Right lobe of liver (tissue), 6 donors: ENCODE data around the gene PHF20. TPM values are rescaled to one million over a fixed set of nuclear protein-coding genes. Genes with fewer than 3 reads are reported as not detected.

Experiments used
- ATAC-seq, 4 donors: fragments of 200-7000 bp; cut with Tn5 transposase; one replicate each; pipeline ENCODE4 v1.9.1; 2020; ENCODE audit warnings: mild to moderate bottlenecking in 4 of 4, moderate library complexity in 4 of 4
- DNase-seq, 3 donors: peaks; one replicate each; pipeline ENCODE4 v3.0.0-alpha.2; 2020
- H3K27ac ChIP-seq, 3 donors: fragments of 200-600 bp; one replicate each; pipeline ENCODE4 v1.8.0; 2022
- H3K27me3 ChIP-seq, 2 donors: fragments of 200-600 bp; one replicate each; pipeline ENCODE4 v1.8.0; 2022
- H3K36me3 ChIP-seq, 4 donors: fragments of 200-600 bp; sonication (generic) in 1 of 4; one replicate each; pipeline versions ENCODE4 v1.5.1 to v1.8.0; 2017 to 2022; ENCODE audit warnings: control low read depth in 1 of 4
- H3K4me1 ChIP-seq, 4 donors: fragments of 200-600 bp; sonication (generic) in 1 of 4; one replicate each; pipeline versions ENCODE4 v1.5.1 to v1.8.0; 2017 to 2022; ENCODE audit warnings: control low read depth in 1 of 4
- H3K4me3 ChIP-seq, 3 donors: fragments of 200-600 bp; one replicate each; pipeline ENCODE4 v1.8.0; 2022
- H3K9me3 ChIP-seq, 4 donors: fragments of 200-600 bp; sonication (generic) in 1 of 4; one replicate each; pipeline versions ENCODE4 v1.5.1 to v1.8.0; 2017 to 2022; ENCODE audit warnings: control low read depth in 1 of 4
- POLR2A ChIP-seq: fragments of 450-650 bp; IDR thresholded peaks from one replicate; pipeline ENCODE4 v1.6.1; 2017; ENCODE audit warnings: antibody characterized with exemption, mild to moderate bottlenecking
- WGBS: methylation state at CpG from one replicate; pipeline ENCODE4 v1.1.6; 2018; ENCODE audit warnings: low coverage, low lambda C conversion rate; ENCODE audit not compliant: insufficient coverage; ENCODE audit errors: missing lambda C conversion rate; 5-methylcytosine and 5-hydroxymethylcytosine counted together
- intact Hi-C, 2 donors: fragments of 100-400 bp; cut with DNase I; formaldehyde crosslinking; loops; one replicate each; pipeline versions ENCODE4 v1.11.2 to v1.14.1; 2022
- total RNA-seq, 6 experiments: library from RNA; depleted of rRNA in 2 of 6; stranded (reverse); fragments of >200 nt in 2 of 6; fragmentation: NEBNext Ultra II Directional in 3 of 6; extraction: Animal tissue kit (Norgen Biotek cat#: 25700) in 3 of 6; gene quantifications; one replicate each; pipeline versions ENCODE4 v1.1.0 to v1.2.4, GENCODE V29; 2016 to 2023
- TF ChIP-seq, protein P1 (sequence below), 4 donors: fragments of 200-600 bp in 3 of 4; fragments of 450-650 bp in 1 of 4; IDR thresholded peaks; one replicate each; pipeline versions ENCODE4 v1.5.1 to v1.8.0; 2016 to 2022; ENCODE audit warnings: antibody characterized with exemption in 4 of 4, mild to moderate bottlenecking in 2 of 4
- donor health status: DM: no; HTN: yes; CAD: no.
- donor health status: DM: no; HTN: no; CAD: no.
- donor health status: DM: no; HTN: no; CAD: no.
- donor health status: DM: no; HTN: yes; CAD: no.
- donor health status: DM: no; HTN: yes; CAD: no.

Gene PHF20
- total RNA-seq, 6 experiments from 2014 or later = 9.3 to 16.7 (median 14.5) TPM

DNA sequence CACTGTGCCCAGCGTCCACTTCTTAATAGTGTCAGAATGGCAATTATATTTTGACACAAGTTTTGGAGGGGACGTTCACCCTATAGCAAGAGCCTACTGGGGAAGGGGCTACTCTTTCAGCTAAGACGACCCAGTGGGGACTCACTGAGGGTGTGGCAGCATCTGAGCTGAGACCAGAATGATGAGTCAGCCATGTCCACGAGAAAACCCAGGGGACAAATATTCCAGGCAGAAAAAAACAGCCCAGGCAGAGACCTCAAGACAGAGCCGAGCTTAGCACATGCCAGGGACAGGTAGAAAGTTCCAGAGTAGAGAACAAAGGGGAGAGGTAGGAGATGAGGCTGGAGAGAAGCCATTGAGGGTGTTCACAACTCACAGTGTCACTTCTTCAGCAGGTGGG is 207.7 kb downstream of the PHF20 start:
- TF ChIP-seq, protein P1, sequence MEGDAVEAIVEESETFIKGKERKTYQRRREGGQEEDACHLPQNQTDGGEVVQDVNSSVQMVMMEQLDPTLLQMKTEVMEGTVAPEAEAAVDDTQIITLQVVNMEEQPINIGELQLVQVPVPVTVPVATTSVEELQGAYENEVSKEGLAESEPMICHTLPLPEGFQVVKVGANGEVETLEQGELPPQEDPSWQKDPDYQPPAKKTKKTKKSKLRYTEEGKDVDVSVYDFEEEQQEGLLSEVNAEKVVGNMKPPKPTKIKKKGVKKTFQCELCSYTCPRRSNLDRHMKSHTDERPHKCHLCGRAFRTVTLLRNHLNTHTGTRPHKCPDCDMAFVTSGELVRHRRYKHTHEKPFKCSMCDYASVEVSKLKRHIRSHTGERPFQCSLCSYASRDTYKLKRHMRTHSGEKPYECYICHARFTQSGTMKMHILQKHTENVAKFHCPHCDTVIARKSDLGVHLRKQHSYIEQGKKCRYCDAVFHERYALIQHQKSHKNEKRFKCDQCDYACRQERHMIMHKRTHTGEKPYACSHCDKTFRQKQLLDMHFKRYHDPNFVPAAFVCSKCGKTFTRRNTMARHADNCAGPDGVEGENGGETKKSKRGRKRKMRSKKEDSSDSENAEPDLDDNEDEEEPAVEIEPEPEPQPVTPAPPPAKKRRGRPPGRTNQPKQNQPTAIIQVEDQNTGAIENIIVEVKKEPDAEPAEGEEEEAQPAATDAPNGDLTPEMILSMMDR (IDR thresholded peaks at IDR 0.05) = no peak
- TF ChIP-seq POLR2A = no peak
- WGBS = 45% methylated on average over 4 of the region's 5 CpGs
- H3K27ac ChIP-seq = no peak overlapping the region
- DNase-seq = no peak
- H3K27me3 ChIP-seq = no peaks in the 10 kb centered on the region
- no peaks in the 10 kb centered on the region for H3K36me3 ChIP-seq
- intact Hi-C loops = no loop called here
- H3K4me1 ChIP-seq = no peaks in the 10 kb centered on the region
- ATAC-seq = no peak
- no peaks in the 10 kb centered on the region for H3K9me3 ChIP-seq
- no peak overlapping the region for H3K4me3 ChIP-seq

DNA sequence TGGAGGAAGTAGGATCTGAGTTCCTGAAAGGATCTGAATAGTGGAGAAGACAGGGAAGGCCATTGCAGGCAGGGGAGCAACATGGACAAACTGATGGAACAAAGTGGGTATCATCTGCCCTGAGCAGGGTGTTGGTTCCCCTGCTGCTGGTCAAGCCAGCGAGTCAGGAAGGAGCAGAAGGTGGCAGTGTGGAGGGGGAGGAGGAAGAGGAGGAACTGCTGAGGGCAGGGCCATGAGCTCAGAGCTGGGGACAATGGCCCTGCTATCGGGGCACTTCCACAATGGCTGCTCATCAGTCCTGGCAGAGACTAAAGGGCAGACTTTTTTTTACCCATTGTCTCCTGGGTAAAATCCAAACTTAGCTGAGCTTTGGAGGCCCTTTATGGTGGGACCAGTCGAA is 210.2 kb downstream of the PHF20 start:
- no peaks in the 10 kb centered on the region for H3K9me3 ChIP-seq
- no peak overlapping the region for H3K27ac ChIP-seq
- no peaks in the 10 kb centered on the region for H3K27me3 ChIP-seq
- ATAC-seq = no peak
- TF ChIP-seq, protein P1 (IDR thresholded peaks at IDR 0.05) = no peak
- no peak for TF ChIP-seq POLR2A
- H3K36me3 ChIP-seq = no peaks in the 10 kb centered on the region
- intact Hi-C loops = no loop called here
- 20% methylated on average over 1 of the region's 3 CpGs for WGBS
- no peak overlapping the region for H3K4me3 ChIP-seq
- DNase-seq = no peak
- H3K4me1 ChIP-seq = no peaks in the 10 kb centered on the region

DNA sequence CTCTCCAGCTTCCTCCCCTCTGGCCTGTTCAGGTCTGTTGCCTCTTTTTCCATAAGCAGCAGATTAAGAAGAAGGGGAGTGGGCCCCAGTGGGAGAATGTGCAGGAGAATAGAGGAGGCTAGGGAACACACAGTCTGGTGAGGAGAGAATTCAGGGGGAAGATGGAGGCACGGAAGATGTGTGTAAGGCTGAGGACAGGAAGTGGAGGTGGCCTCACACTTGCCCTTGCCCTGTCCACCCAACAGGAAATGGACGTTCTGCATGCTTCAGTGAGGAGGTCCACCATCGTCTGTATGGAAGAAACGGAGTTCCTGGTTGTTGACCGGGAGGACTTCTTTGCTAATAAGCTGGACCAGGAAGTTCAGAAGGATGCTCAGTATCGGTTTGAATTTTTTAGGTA is 212.6 kb downstream of the PHF20 start:
- Histone ChIP-seq H3K36me3 (no peaks in the 10 kb centered on the region), H3K9me3 (no peaks in the 10 kb centered on the region), H3K27me3 (no peaks in the 10 kb centered on the region), H3K27ac (no peak overlapping the region), H3K4me1 (no peaks in the 10 kb centered on the region), H3K4me3 (no peak overlapping the region)
- DNase-seq = no peak
- intact Hi-C loops = no loop called here
- WGBS = 76% methylated on average over 2 of the region's 6 CpGs
- TF ChIP-seq POLR2A = no peak
- TF ChIP-seq, protein P1 (IDR thresholded peaks at IDR 0.05) = no peak
- no peak for ATAC-seq

DNA sequence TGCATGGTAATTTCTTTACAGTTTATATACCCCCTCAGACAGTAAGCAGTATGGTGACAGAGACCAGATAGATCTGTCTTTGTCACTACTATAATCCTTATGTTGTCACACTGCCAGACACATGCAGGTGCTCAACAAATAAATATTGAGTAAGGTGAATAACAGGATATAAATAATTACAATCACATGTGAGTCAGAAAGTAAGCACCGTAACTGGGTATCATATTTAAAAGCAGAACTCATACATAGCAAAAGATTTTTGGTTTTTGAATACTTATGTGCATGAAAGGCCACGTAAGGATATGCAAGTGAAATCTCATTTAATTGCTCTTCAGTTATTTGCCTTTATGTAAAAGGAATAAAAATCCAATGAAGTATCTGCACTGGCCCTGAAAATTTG is 214.0 kb downstream of the PHF20 start:
- 81% methylated on average over 2 of the region's 2 CpGs for WGBS
- TF ChIP-seq, protein P1 (IDR thresholded peaks at IDR 0.05) = no peak
- TF ChIP-seq POLR2A = no peak
- no peak for DNase-seq

DNA sequence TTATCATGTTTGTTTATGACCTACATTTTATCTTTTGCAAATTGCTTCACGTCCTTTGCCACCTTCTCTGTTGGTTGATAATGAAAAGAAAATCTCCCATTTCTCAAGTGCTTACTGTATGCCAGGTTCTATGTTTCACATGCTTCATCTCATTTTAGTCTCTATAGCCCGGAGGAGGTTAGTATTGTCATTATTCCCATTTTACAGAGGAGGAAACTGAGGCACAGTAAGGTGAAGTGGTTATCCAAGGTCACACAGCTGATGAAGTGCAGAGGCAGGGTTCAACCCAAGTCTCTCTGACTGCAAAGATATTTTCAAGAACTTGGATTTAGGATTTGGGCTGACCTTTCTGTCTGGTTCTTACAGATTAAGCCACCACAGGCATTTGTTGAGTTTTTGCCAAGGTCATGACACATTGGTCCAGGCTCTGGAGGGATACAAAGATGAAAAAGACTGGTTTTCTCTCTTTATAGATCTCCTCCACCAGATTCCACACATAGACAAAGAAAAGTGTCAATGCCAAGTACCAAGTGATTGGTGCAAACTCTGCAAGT is 217.2 kb downstream of the PHF20 start:
- no peak overlapping the region for H3K27ac ChIP-seq
- no peaks in the 10 kb centered on the region for H3K4me1 ChIP-seq
- H3K4me3 ChIP-seq = no peak overlapping the region
- WGBS = 63% methylated on average over 2 of the region's 2 CpGs
- H3K27me3 ChIP-seq = no peaks in the 10 kb centered on the region
- no peaks in the 10 kb centered on the region for H3K36me3 ChIP-seq
- no peaks in the 10 kb centered on the region for H3K9me3 ChIP-seq
- ATAC-seq = no peak
- DNase-seq = no peak
- intact Hi-C loops = no loop called here
- TF ChIP-seq POLR2A = no peak
- TF ChIP-seq, protein P1 (IDR thresholded peaks at IDR 0.05) = no peak

More for the DNA sequence above, 214.0 kb downstream of the PHF20 start:
- intact Hi-C loops = no loop called here
- no peaks in the 10 kb centered on the region for H3K9me3 ChIP-seq
- no peaks in the 10 kb centered on the region for H3K27me3 ChIP-seq
- H3K36me3 ChIP-seq = no peaks in the 10 kb centered on the region
- no peak for ATAC-seq
- no peak overlapping the region for H3K27ac ChIP-seq
- no peaks in the 10 kb centered on the region for H3K4me1 ChIP-seq
- no peak overlapping the region for H3K4me3 ChIP-seq
